ENCODE data around the gene TMEM143.

Gene TMEM143

GRCh38 chr19:48363810-48364597 lies at the start of gene TMEM143, which contains the start of gene SYNGR4:
TMEM143 (minus strand) TSS chr19:48363940; CDS start chr19:48363920, 20 bp downstream.
SYNGR4 (plus strand) TSS chr19:48364367; CDS start chr19:48365843, 1,476 bp downstream.
- peak within 1 kb of the TSS; percentile 70 for H3K4me3 ChIP-seq (replicated peaks; ENCODE audit: low read depth, low read length)
- H3K27me3 ChIP-seq (replicated peaks; ENCODE audit: control insufficient read depth, insufficient read depth, low read length): no peaks in the 10 kb centered on the region
- TF ChIP-seq, protein P1, sequence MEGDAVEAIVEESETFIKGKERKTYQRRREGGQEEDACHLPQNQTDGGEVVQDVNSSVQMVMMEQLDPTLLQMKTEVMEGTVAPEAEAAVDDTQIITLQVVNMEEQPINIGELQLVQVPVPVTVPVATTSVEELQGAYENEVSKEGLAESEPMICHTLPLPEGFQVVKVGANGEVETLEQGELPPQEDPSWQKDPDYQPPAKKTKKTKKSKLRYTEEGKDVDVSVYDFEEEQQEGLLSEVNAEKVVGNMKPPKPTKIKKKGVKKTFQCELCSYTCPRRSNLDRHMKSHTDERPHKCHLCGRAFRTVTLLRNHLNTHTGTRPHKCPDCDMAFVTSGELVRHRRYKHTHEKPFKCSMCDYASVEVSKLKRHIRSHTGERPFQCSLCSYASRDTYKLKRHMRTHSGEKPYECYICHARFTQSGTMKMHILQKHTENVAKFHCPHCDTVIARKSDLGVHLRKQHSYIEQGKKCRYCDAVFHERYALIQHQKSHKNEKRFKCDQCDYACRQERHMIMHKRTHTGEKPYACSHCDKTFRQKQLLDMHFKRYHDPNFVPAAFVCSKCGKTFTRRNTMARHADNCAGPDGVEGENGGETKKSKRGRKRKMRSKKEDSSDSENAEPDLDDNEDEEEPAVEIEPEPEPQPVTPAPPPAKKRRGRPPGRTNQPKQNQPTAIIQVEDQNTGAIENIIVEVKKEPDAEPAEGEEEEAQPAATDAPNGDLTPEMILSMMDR (IDR thresholded peaks at IDR 0.05; ENCODE audit: insufficient read depth, low read length, poor library complexity, severe bottlenecking): no peak
- peak; percentile 100 for DNase-seq (ENCODE audit: extremely low read depth, insufficient read length)
- no peaks in the 10 kb centered on the region for H3K36me3 ChIP-seq (ENCODE audit: control insufficient read depth, insufficient read depth, low read length)

GRCh38 chr19:48405850-48406249 lies 42.1 kb upstream of the TMEM143 start:
- H3K36me3 ChIP-seq (ENCODE audit: control insufficient read depth, insufficient read depth, low read length): no peaks in the 10 kb centered on the region
- H3K27me3 ChIP-seq (replicated peaks; ENCODE audit: control insufficient read depth, insufficient read depth, low read length): no peaks in the 10 kb centered on the region
- H3K4me3 ChIP-seq (replicated peaks; ENCODE audit: low read depth, low read length): no peak overlapping the region
- TF ChIP-seq, protein P1 (IDR thresholded peaks at IDR 0.05; ENCODE audit: insufficient read depth, low read length, poor library complexity, severe bottlenecking): no peak
- no peak for DNase-seq (ENCODE audit: extremely low read depth, insufficient read length)

- no peaks in the 10 kb centered on the region for H3K27me3 ChIP-seq (replicated peaks; ENCODE audit: control insufficient read depth, insufficient read depth, low read length)
- DNase-seq (ENCODE audit: extremely low read depth, insufficient read length): no peak
- no peak overlapping the region for H3K4me3 ChIP-seq (replicated peaks; ENCODE audit: low read depth, low read length)
- TF ChIP-seq, protein P1 (IDR thresholded peaks at IDR 0.05; ENCODE audit: insufficient read depth, low read length, poor library complexity, severe bottlenecking): no peak
- no peaks in the 10 kb centered on the region for H3K36me3 ChIP-seq (ENCODE audit: control insufficient read depth, insufficient read depth, low read length)
Measured at GRCh38 chr19:48405010-48405659, 41.4 kb upstream of the TMEM143 start.

- no peaks in the 10 kb centered on the region for H3K36me3 ChIP-seq (ENCODE audit: control insufficient read depth, insufficient read depth, low read length)
- H3K4me3 ChIP-seq (replicated peaks; ENCODE audit: low read depth, low read length): no peak overlapping the region
- TF ChIP-seq, protein P1 (IDR thresholded peaks at IDR 0.05; ENCODE audit: insufficient read depth, low read length, poor library complexity, severe bottlenecking): no peak
- H3K27me3 ChIP-seq (replicated peaks; ENCODE audit: control insufficient read depth, insufficient read depth, low read length): no peaks in the 10 kb centered on the region
- no peak for DNase-seq (ENCODE audit: extremely low read depth, insufficient read length)
Measured at GRCh38 chr19:48403606-48404005, 39.9 kb upstream of the TMEM143 start.

GRCh38 chr19:48401287-48401686 lies 37.5 kb upstream of the TMEM143 start:
- Histone ChIP-seq H3K4me3 (replicated peaks; ENCODE audit: low read depth, low read length) (no peak overlapping the region), H3K27me3 (replicated peaks; ENCODE audit: control insufficient read depth, insufficient read depth, low read length) (no peaks in the 10 kb centered on the region; the same call in 1 of the 2 replicates), H3K36me3 (ENCODE audit: control insufficient read depth, insufficient read depth, low read length) (no peaks in the 10 kb centered on the region)
- DNase-seq (ENCODE audit: extremely low read depth, insufficient read length): no peak
- TF ChIP-seq, protein P1 (IDR thresholded peaks at IDR 0.05; ENCODE audit: insufficient read depth, low read length, poor library complexity, severe bottlenecking): no peak

Measured in GM06990 (cell line).